Neural progenitor cell (in vitro differentiated cells): Measurements from ENCODE around the gene NOTCH1. TPM values are rescaled to one million over a fixed set of nuclear protein-coding genes. Genes with fewer than 3 reads are reported as not detected.
"Not testable (repeated sequence)": the region's sequence is repeated elsewhere in the genome, so short reads cannot be mapped to it uniquely, and the experiment has no call there.

Experiments used
- DNase-seq: peaks from one replicate; pipeline ENCODE4 v3.0.0-alpha.2; 2016; ENCODE audit warnings: low spot score
- H2AFZ ChIP-seq: fragments of 200-600 bp; sonication (generic); replicated peaks from 2 replicates; pipeline ENCODE4 v1.6.1; 2016; ENCODE audit warnings: antibody characterized with exemption
- H3F3A ChIP-seq: fragments of 200-600 bp; sonication (generic); 2 replicates; pipeline ENCODE4 v1.6.1; 2016; ENCODE audit warnings: antibody characterized with exemption, low read depth
- H3K27ac ChIP-seq: fragments of 200-600 bp; sonication (generic); 2 replicates; pipeline ENCODE4 v1.5.1; 2016; ENCODE audit warnings: mild to moderate bottlenecking
- H3K27me3 ChIP-seq: fragments of 200-600 bp; sonication (generic); 2 replicates; pipeline ENCODE4 v1.6.1; 2016; ENCODE audit warnings: mild to moderate bottlenecking, moderate library complexity
- H3K36me3 ChIP-seq: fragments of 200-600 bp; sonication (generic); 2 replicates; pipeline ENCODE4 v1.5.1; 2016
- H3K4me1 ChIP-seq: fragments of 200-600 bp; sonication (generic); 2 replicates; pipeline ENCODE4 v1.6.1; 2016; ENCODE audit warnings: mixed run types
- H3K4me2 ChIP-seq: fragments of 200-600 bp; sonication (generic); 2 replicates; pipeline ENCODE4 v1.6.1; 2016
- H3K4me3 ChIP-seq: fragments of 200-600 bp; sonication (generic); 2 replicates; pipeline ENCODE4 v1.5.1; 2016
- H3K79me2 ChIP-seq: fragments of 200-600 bp; sonication (generic); 2 replicates; pipeline ENCODE4 v1.6.1; 2016; ENCODE audit warnings: low read depth
- H3K9ac ChIP-seq: fragments of 200-600 bp; sonication (generic); 2 replicates; pipeline ENCODE4 v1.6.1; 2016
- H3K9me3 ChIP-seq: fragments of 200-600 bp; sonication (generic); 2 replicates; pipeline ENCODE4 v1.5.1; 2016; ENCODE audit warnings: low read depth
- H4K20me1 ChIP-seq: fragments of 200-600 bp; sonication (generic); 2 replicates; pipeline ENCODE4 v1.6.1; 2016; ENCODE audit warnings: low read depth
- H3K27ac Mint-ChIP-seq: 3 replicates; pipeline ENCODE4 v1.8.0; 2021; ENCODE audit warnings: mixed read lengths
- H3K27me3 Mint-ChIP-seq: 2 replicates; pipeline ENCODE4 v1.8.0; 2022; ENCODE audit warnings: low read depth, mild to moderate bottlenecking, inconsistent platforms, moderate library complexity, mixed read lengths; ENCODE audit not compliant: insufficient read depth
- H3K36me3 Mint-ChIP-seq: 3 replicates; pipeline ENCODE4 v1.8.0; 2021; ENCODE audit warnings: mixed read lengths
- H3K4me1 Mint-ChIP-seq: 3 replicates; pipeline ENCODE4 v1.8.0; 2021; ENCODE audit warnings: mixed read lengths
- H3K4me3 Mint-ChIP-seq: 3 replicates; pipeline ENCODE4 v1.8.0; 2021; ENCODE audit warnings: mild to moderate bottlenecking, moderate library complexity, mixed read lengths
- H3K9me3 Mint-ChIP-seq: 3 replicates; pipeline ENCODE4 v1.8.0; 2020; ENCODE audit warnings: mixed read lengths
- EZH2 ChIP-seq: fragments of 200-600 bp; sonication (generic); IDR thresholded peaks from 2 replicates; pipeline ENCODE4 v1.6.1; 2017; ENCODE audit warnings: antibody characterized with exemption, mild to moderate bottlenecking, moderate library complexity
- EZH2phosphoT487 ChIP-seq: fragments of 200-600 bp; sonication (generic); IDR thresholded peaks from 2 replicates; pipeline ENCODE4 v1.6.1; 2017; ENCODE audit warnings: antibody characterized with exemption
- total RNA-seq: library from RNA; depleted of rRNA; stranded (reverse); fragments of >200 nt; gene quantifications from 2 replicates; pipeline ENCODE4 v1.2.3, GENCODE V29; 2015; ENCODE audit warnings: low replicate concordance
- TF ChIP-seq, protein P1 (sequence below): fragments of 200-600 bp; sonication (generic); IDR thresholded peaks from 2 replicates; pipeline ENCODE4 v1.5.1; 2017; ENCODE audit warnings: antibody characterized with exemption, mild to moderate bottlenecking

Gene NOTCH1
- total RNA-seq, 1 donor from 2014 or later = 11.7 TPM

DNA sequence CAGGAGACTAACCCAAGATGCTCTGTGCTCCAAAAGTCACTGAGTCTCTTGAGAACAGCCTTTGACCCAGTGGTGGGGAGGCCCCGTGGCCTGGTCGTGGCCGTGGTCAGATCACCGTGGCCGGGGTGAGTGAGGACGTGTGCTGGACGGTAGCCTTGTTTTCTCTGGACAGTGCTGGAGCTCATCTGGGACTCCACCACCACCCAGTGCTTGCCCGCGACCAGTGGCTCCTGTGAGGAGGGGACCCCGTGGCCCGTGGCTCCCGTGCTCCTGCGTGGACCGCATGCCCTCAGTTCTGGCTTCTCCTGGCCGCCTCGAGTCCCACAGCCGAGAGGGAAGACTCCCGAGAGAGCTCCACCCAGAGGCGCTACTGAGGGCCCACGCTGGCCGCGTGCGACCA, 15.9 kb upstream of the NOTCH1 start:
- H3K36me3 Mint-ChIP-seq = no peaks in the 10 kb centered on the region
- H3K4me1 ChIP-seq = peaks cover 17% of the 10 kb centered on the region
- no peak overlapping the region for H2AFZ ChIP-seq
- no peaks in the 10 kb centered on the region for H3K36me3 ChIP-seq
- H3F3A ChIP-seq = peaks cover 11% of the 10 kb centered on the region
- H3K4me3 ChIP-seq = no peak overlapping the region
- peaks cover 25% of the 10 kb centered on the region for H3K9me3 Mint-ChIP-seq
- H4K20me1 ChIP-seq = no peaks in the 10 kb centered on the region
- DNase-seq = no peak
- no peak overlapping the region for H3K4me3 Mint-ChIP-seq
- H3K4me1 Mint-ChIP-seq = peaks cover 20% of the 10 kb centered on the region
- no peak overlapping the region for H3K27ac ChIP-seq
- peaks cover 9% of the 10 kb centered on the region for H3K27me3 Mint-ChIP-seq
- peaks cover 9% of the 10 kb centered on the region for H3K9me3 ChIP-seq
- no peak overlapping the region for H3K27ac Mint-ChIP-seq
- TF ChIP-seq EZH2phosphoT487 = no peak
- no peak for TF ChIP-seq EZH2
- TF ChIP-seq, protein P1, sequence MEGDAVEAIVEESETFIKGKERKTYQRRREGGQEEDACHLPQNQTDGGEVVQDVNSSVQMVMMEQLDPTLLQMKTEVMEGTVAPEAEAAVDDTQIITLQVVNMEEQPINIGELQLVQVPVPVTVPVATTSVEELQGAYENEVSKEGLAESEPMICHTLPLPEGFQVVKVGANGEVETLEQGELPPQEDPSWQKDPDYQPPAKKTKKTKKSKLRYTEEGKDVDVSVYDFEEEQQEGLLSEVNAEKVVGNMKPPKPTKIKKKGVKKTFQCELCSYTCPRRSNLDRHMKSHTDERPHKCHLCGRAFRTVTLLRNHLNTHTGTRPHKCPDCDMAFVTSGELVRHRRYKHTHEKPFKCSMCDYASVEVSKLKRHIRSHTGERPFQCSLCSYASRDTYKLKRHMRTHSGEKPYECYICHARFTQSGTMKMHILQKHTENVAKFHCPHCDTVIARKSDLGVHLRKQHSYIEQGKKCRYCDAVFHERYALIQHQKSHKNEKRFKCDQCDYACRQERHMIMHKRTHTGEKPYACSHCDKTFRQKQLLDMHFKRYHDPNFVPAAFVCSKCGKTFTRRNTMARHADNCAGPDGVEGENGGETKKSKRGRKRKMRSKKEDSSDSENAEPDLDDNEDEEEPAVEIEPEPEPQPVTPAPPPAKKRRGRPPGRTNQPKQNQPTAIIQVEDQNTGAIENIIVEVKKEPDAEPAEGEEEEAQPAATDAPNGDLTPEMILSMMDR = no peak
- no peak overlapping the region for H3K9ac ChIP-seq
- H3K4me2 ChIP-seq = no peak overlapping the region
- no peaks in the 10 kb centered on the region for H3K79me2 ChIP-seq
- no peaks in the 10 kb centered on the region for H3K27me3 ChIP-seq

DNA sequence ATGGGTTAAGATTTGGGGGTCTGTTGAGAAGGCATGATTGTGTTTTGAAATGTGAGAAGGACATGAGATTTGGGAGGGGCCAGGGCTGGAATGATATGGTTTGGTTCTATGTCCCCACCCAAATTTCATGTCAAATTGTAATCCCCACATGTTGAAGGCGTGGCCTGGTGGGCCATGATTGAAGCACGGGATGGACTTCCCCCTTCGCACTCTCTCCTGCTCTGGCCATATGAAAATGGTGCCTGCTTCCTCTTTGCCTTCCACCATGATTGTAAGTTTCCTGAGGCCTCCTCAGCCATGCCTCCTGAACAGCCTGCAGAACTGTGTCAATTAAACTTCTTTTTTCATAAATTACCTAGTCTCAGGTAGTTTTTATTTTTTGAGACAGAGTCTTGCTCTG, 14.7 kb upstream of the NOTCH1 start:
- Histone ChIP-seq H3K36me3 (no peaks in the 10 kb centered on the region), H4K20me1 (no peaks in the 10 kb centered on the region), H3K79me2 (no peaks in the 10 kb centered on the region), H3K4me2 (no peak overlapping the region), H2AFZ (no peak overlapping the region), H3K9ac (no peak overlapping the region), H3K27ac (no peak overlapping the region), H3K4me1 (peaks cover 16% of the 10 kb centered on the region), H3K9me3 (peaks cover 9% of the 10 kb centered on the region), H3F3A (peaks cover 11% of the 10 kb centered on the region), H3K27me3 (no peaks in the 10 kb centered on the region), H3K4me3 (no peak overlapping the region)
- Mint-ChIP-seq H3K36me3 (no peaks in the 10 kb centered on the region), H3K4me3 (peak overlapping the region; percentile 43), H3K4me1 (peaks cover 16% of the 10 kb centered on the region), H3K9me3 (peaks cover 25% of the 10 kb centered on the region), H3K27ac (no peak overlapping the region), H3K27me3 (peaks cover 8% of the 10 kb centered on the region)
- no peak for DNase-seq
- no peak for TF ChIP-seq EZH2phosphoT487
- TF ChIP-seq, protein P1 = no peak
- no peak for TF ChIP-seq EZH2

DNA sequence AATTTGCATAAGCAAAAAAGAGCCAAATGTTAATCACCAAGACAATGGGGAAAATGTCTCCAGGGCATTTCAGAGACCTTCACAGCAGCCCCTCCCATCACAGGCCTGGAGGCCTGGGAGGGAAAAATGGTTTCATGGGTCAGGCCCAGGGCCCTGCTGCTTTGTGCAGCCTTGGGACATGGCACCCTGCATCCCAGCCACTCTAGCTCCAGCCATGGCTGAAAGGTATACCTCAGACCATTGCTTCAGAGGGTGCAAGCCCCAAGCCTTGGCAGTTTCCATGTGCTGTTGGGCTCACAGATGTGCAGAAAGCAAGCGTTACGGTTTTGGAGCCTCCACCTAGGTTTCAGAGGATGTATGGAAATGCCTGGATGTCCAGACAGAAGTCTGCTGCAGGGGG, 13.5 kb upstream of the NOTCH1 start:
- not testable (repeated sequence) for H3K4me2 ChIP-seq, H3K4me3 Mint-ChIP-seq, H3K79me2 ChIP-seq, H2AFZ ChIP-seq, H4K20me1 ChIP-seq, H3K27ac ChIP-seq, H3K9me3 ChIP-seq, DNase-seq, H3K36me3 Mint-ChIP-seq, H3K27me3 Mint-ChIP-seq, H3K36me3 ChIP-seq, H3K27ac Mint-ChIP-seq, H3K4me3 ChIP-seq, H3K9ac ChIP-seq, H3K27me3 ChIP-seq
- Histone ChIP-seq H3F3A (peaks cover 11% of the 10 kb centered on the region), H3K4me1 (peaks cover 13% of the 10 kb centered on the region)
- peaks cover 25% of the 10 kb centered on the region for H3K9me3 Mint-ChIP-seq
- peaks cover 10% of the 10 kb centered on the region for H3K4me1 Mint-ChIP-seq

DNA sequence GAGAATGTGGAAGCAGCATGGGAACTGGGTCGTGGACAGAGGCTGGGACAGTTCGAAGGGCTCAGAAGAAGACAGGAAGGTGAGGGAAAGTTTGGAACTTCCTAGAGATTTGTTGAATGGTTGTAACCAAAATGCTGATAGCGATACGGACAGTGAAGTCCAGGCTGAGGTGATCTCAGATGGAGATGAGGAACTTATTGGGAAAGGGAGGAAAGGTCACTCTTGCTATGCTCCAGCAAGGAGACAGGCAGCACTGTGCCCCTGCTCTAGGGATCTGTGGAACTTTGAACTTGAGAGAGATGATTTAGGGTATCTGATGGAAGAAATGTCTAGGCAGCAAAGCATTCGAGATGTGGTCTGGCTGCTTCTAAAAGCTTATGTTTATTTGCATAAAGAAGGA, 13.0 kb upstream of the NOTCH1 start:
- not testable (repeated sequence) for H3K27ac Mint-ChIP-seq, H3K36me3 Mint-ChIP-seq

More for the DNA sequence above, 13.0 kb upstream of the NOTCH1 start:
- H3K27me3 ChIP-seq, H3K4me3 Mint-ChIP-seq, H3K9me3 ChIP-seq, H4K20me1 ChIP-seq, H3K27me3 Mint-ChIP-seq, H3K4me2 ChIP-seq, H3K4me3 ChIP-seq, H3K27ac ChIP-seq, H3K36me3 ChIP-seq, H3K79me2 ChIP-seq, H3K9ac ChIP-seq, H3K4me1 ChIP-seq, H2AFZ ChIP-seq, DNase-seq: not testable (repeated sequence)
- peaks cover 13% of the 10 kb centered on the region for H3F3A ChIP-seq
- Mint-ChIP-seq H3K9me3 (peaks cover 25% of the 10 kb centered on the region), H3K4me1 (peaks cover 12% of the 10 kb centered on the region)
